Liver (tissue), 9 donors: ENCODE data around the gene SPATS2L. TPM values are rescaled to one million over a fixed set of nuclear protein-coding genes. Genes with fewer than 3 reads are reported as not detected.

Experiments
- DNase-seq: peaks from one replicate; pipeline ENCODE4 v3.0.0-alpha.2; 2017; ENCODE audit warnings: low spot score
- H3K27ac ChIP-seq, 2 donors: one replicate each; pipeline ENCODE4 v1.7.0; 2013; ENCODE audit warnings: inconsistent platforms in 2 of 2, low read length in 2 of 2, control low read depth in 1 of 2, low read depth in 1 of 2, mild to moderate bottlenecking in 1 of 2
- H3K27me3 ChIP-seq, 4 donors: one replicate each; pipeline versions ENCODE4 v1.6.1 to v1.7.0; 2013; ENCODE audit warnings: low read length in 3 of 4, inconsistent platforms in 1 of 4, mild to moderate bottlenecking in 1 of 4, moderate library complexity in 1 of 4; ENCODE audit not compliant: control insufficient read depth in 4 of 4, insufficient read depth in 4 of 4
- H3K36me3 ChIP-seq, 4 donors: one replicate each; pipeline versions ENCODE4 v1.6.1 to v1.7.0; 2013; ENCODE audit warnings: low read length in 3 of 4, mild to moderate bottlenecking in 3 of 4, low read depth in 1 of 4, moderate library complexity in 1 of 4; ENCODE audit not compliant: control insufficient read depth in 4 of 4, insufficient read depth in 3 of 4
- H3K4me1 ChIP-seq, 4 donors: one replicate each; pipeline versions ENCODE4 v1.6.1 to v1.7.0; 2013; ENCODE audit warnings: low read length in 3 of 4, mild to moderate bottlenecking in 3 of 4, moderate library complexity in 1 of 4; ENCODE audit not compliant: control insufficient read depth in 4 of 4, insufficient read depth in 4 of 4
- H3K4me3 ChIP-seq, 3 donors: one replicate each; pipeline versions ENCODE4 v1.6.1 to v1.7.0; 2013; ENCODE audit warnings: low read length in 3 of 3, control low read depth in 1 of 3, low read depth in 1 of 3, mild to moderate bottlenecking in 1 of 3
- H3K9ac ChIP-seq, 2 donors: one replicate each; pipeline ENCODE4 v1.7.0; 2013; ENCODE audit warnings: low read length in 2 of 2, mild to moderate bottlenecking in 2 of 2, moderate library complexity in 2 of 2, control low read depth in 1 of 2, low read depth in 1 of 2
- H3K9me3 ChIP-seq, 4 donors: one replicate each; pipeline versions ENCODE4 v1.6.1 to v1.7.0; 2013; ENCODE audit warnings: low read length in 3 of 4; ENCODE audit not compliant: control insufficient read depth in 4 of 4
- ATF3 ChIP-seq: IDR thresholded peaks from 2 replicates; pipeline ENCODE4 v1.6.1; 2016; ENCODE audit warnings: antibody characterized with exemption
- CTCF ChIP-seq: fragments of 150-350 bp; IDR thresholded peaks from 2 replicates; pipeline ENCODE4 v1.5.1; 2017; ENCODE audit warnings: improper control_type of control experiment, low read depth, low read length; ENCODE audit not compliant: missing input control
- EGR1 ChIP-seq, 2 donors: IDR thresholded peaks; 2 replicates each; pipeline ENCODE4 v1.6.1; 2016 to 2018; ENCODE audit warnings: antibody characterized with exemption in 2 of 2, low read depth in 2 of 2
- FOXA1 ChIP-seq: IDR thresholded peaks from 2 replicates; pipeline ENCODE4 v1.6.1; 2016; ENCODE audit warnings: antibody characterized with exemption
- FOXA2 ChIP-seq: IDR thresholded peaks from 2 replicates; pipeline ENCODE4 v1.6.1; 2016; ENCODE audit warnings: antibody characterized with exemption
- GABPA ChIP-seq, 2 donors: IDR thresholded peaks in 1 of 2; conservative IDR thresholded peaks in 1 of 2; 2 replicates each; pipeline ENCODE4 v1.6.1; 2016; ENCODE audit warnings: antibody characterized with exemption in 2 of 2, mild to moderate bottlenecking in 1 of 2, moderate library complexity in 1 of 2
- HNF4A ChIP-seq, 2 donors: conservative IDR thresholded peaks; 2 replicates each; pipeline ENCODE4 v1.6.1; 2016; ENCODE audit warnings: antibody characterized with exemption in 2 of 2, mild to moderate bottlenecking in 2 of 2
- HNF4G ChIP-seq: IDR thresholded peaks from 2 replicates; pipeline ENCODE4 v1.6.1; 2016; ENCODE audit warnings: antibody characterized with exemption
- JUND ChIP-seq, 2 donors: IDR thresholded peaks; 2 replicates each; pipeline ENCODE4 v1.6.1; 2016; ENCODE audit warnings: antibody characterized with exemption in 2 of 2
- NR2F2 ChIP-seq: IDR thresholded peaks from 2 replicates; pipeline ENCODE4 v1.6.1; 2016; ENCODE audit warnings: antibody characterized with exemption
- RAD21 ChIP-seq, 2 donors: IDR thresholded peaks; 2 replicates each; pipeline ENCODE4 v1.6.1; 2016; ENCODE audit warnings: antibody characterized with exemption in 2 of 2, mild to moderate bottlenecking in 2 of 2
- REST ChIP-seq: IDR thresholded peaks from 2 replicates; pipeline ENCODE4 v1.6.1; 2016; ENCODE audit warnings: antibody characterized with exemption, mild to moderate bottlenecking
- RXRA ChIP-seq, 2 donors: IDR thresholded peaks; 2 replicates each; pipeline ENCODE4 v1.6.1; 2017 to 2018; ENCODE audit warnings: antibody characterized with exemption in 2 of 2, mild to moderate bottlenecking in 1 of 2
- SP1 ChIP-seq: IDR thresholded peaks from 2 replicates; pipeline ENCODE4 v1.6.1; 2018; ENCODE audit warnings: antibody characterized with exemption, mild to moderate bottlenecking
- TAF1 ChIP-seq: conservative IDR thresholded peaks from 2 replicates; pipeline ENCODE4 v1.6.1; 2016; ENCODE audit warnings: antibody characterized with exemption, mild to moderate bottlenecking
- YY1 ChIP-seq: IDR thresholded peaks from 2 replicates; pipeline ENCODE4 v1.6.1; 2016; ENCODE audit warnings: antibody characterized with exemption, mild to moderate bottlenecking
- WGBS: extraction: QIAGEN DNeasy Blood & Tissue Kit; methylation state at CpG from one replicate; pipeline ENCODE4 v1.1.7; 2013; 5-methylcytosine and 5-hydroxymethylcytosine counted together
- polyA plus RNA-seq, 2 donors: library from polyadenylated mRNA; stranded (reverse) in 1 of 2; unstranded in 1 of 2; fragments of 200-250 nt in 1 of 2; fragments of >200 nt in 1 of 2; fragmentation: Nextera tagmentation in 1 of 2; extraction: Ambion mirVana in 1 of 2; gene quantifications; one replicate each; pipeline versions ENCODE4 v1.2.1 to v1.2.3, GENCODE V29; 2013 to 2015
- total RNA-seq, 2 donors: library from RNA; depleted of rRNA; stranded (reverse); fragments of >200 nt; gene quantifications; one replicate each; pipeline ENCODE4 v1.2.3, GENCODE V29; 2014
- TF ChIP-seq, protein P1 (sequence below): IDR thresholded peaks from 2 replicates; pipeline ENCODE4 v1.6.1; 2016; ENCODE audit warnings: antibody characterized with exemption
- TF ChIP-seq, protein P2 (sequence below): IDR thresholded peaks from 2 replicates; pipeline ENCODE4 v1.6.1; 2016; ENCODE audit warnings: antibody characterized with exemption
- donor health status: healthy.
- donor health status: healthy.
- donor health status: healthy.
- donor health status: healthy.
- donor health status: healthy.

SPATS2L gene
- total and polyA plus RNA-seq, 4 donors = 31.4 to 49.9 (median 42.4) TPM

- Histone ChIP-seq H3K4me1 (no peaks in the 10 kb centered on the region), H3K27me3 (no peaks in the 10 kb centered on the region), H3K36me3 (no peaks in the 10 kb centered on the region), H3K4me3 (no peak overlapping the region), H3K9me3 (no peaks in the 10 kb centered on the region), H3K27ac (no peak overlapping the region), H3K9ac (no peak overlapping the region)
- TF ChIP-seq, protein P1, sequence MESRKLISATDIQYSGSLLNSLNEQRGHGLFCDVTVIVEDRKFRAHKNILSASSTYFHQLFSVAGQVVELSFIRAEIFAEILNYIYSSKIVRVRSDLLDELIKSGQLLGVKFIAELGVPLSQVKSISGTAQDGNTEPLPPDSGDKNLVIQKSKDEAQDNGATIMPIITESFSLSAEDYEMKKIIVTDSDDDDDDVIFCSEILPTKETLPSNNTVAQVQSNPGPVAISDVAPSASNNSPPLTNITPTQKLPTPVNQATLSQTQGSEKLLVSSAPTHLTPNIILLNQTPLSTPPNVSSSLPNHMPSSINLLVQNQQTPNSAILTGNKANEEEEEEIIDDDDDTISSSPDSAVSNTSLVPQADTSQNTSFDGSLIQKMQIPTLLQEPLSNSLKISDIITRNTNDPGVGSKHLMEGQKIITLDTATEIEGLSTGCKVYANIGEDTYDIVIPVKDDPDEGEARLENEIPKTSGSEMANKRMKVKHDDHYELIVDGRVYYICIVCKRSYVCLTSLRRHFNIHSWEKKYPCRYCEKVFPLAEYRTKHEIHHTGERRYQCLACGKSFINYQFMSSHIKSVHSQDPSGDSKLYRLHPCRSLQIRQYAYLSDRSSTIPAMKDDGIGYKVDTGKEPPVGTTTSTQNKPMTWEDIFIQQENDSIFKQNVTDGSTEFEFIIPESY = no peak
- TF ChIP-seq HNF4G (no peak), NR2F2 (no peak), RXRA (IDR thresholded peaks at IDR 0.05) (no peak), GABPA (IDR thresholded peaks at IDR 0.05 in 1 of 2, conservative IDR thresholded peaks at IDR 0.05 in 1 of 2) (no peak), REST (no peak)
- TF ChIP-seq, protein P2, sequence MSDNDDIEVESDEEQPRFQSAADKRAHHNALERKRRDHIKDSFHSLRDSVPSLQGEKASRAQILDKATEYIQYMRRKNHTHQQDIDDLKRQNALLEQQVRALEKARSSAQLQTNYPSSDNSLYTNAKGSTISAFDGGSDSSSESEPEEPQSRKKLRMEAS = no peak
- DNase-seq = no peak
Observed at GRCh38 chr2:200279857-200280256, 26.6 kb upstream of the SPATS2L start.

GRCh38 chr2:200286578-200286977 lies 19.9 kb upstream of the SPATS2L start:
- WGBS = 89% methylated on average over 1 of the region's 1 CpG
- Histone ChIP-seq H3K36me3 (no peaks in the 10 kb centered on the region), H3K9ac (no peak overlapping the region), H3K4me3 (no peak overlapping the region), H3K9me3 (no peaks in the 10 kb centered on the region), H3K27ac (no peak overlapping the region), H3K27me3 (no peaks in the 10 kb centered on the region), H3K4me1 (peaks cover 0 to 10% (median 8%) of the 10 kb centered on the region in 4 donors)
- DNase-seq = no peak
- TF ChIP-seq, protein P2 = no peak
- TF ChIP-seq CTCF = no peak
- TF ChIP-seq RAD21 (IDR thresholded peaks at IDR 0.05) = no peak
- TF ChIP-seq NR2F2 = no peak
- TF ChIP-seq YY1 = no peak
- no peak for TF ChIP-seq SP1
- TF ChIP-seq, protein P1 = no peak
- no peak for TF ChIP-seq HNF4G
- TF ChIP-seq GABPA (IDR thresholded peaks at IDR 0.05 in 1 of 2, conservative IDR thresholded peaks at IDR 0.05 in 1 of 2) = no peak
- no peak for TF ChIP-seq REST
- TF ChIP-seq EGR1 (IDR thresholded peaks at IDR 0.05; ENCODE audit: low read depth in 2 of 2) = no peak
- no peak for TF ChIP-seq ATF3
- no peak for TF ChIP-seq RXRA (IDR thresholded peaks at IDR 0.05)
- TF ChIP-seq HNF4A (conservative IDR thresholded peaks at IDR 0.05) = no peak
- TF ChIP-seq TAF1 = no peak
- TF ChIP-seq FOXA1 = no peak
- TF ChIP-seq FOXA2 = no peak
- no peak for TF ChIP-seq JUND (IDR thresholded peaks at IDR 0.05)
